MM.1S (cell line): ENCODE measurements around the gene TMEM44.
A peak's percentile ranks its signal among the peaks of the same experiment; 100 is the strongest.
"Not testable (repeated sequence)": the region's sequence is repeated elsewhere in the genome, so short reads cannot be mapped to it uniquely, and the experiment has no call there.

Experiments
- DNase-seq: peaks from one replicate; pipeline ENCODE4 v3.0.0-alpha.2; 2015
- H2AFZ ChIP-seq: fragments of 300-600 bp; sonication (generic); 2 replicates; pipeline ENCODE4 v1.6.0; 2016; ENCODE audit warnings: antibody characterized with exemption, low read length
- H3F3A ChIP-seq: fragments of 300-600 bp; sonication (generic); 2 replicates; pipeline ENCODE4 v1.6.1; 2016; ENCODE audit warnings: mild to moderate bottlenecking, antibody characterized with exemption, low read length, moderate library complexity, mixed read lengths; ENCODE audit not compliant: insufficient read depth
- H3K27ac ChIP-seq: fragments of 300-600 bp; sonication (generic); 2 replicates; pipeline ENCODE4 v1.5.1; 2016; ENCODE audit warnings: mild to moderate bottlenecking, low read length
- H3K27me3 ChIP-seq: fragments of 300-600 bp; sonication (generic); replicated peaks from 2 replicates; pipeline ENCODE4 v1.6.0; 2016; ENCODE audit warnings: low read length; ENCODE audit not compliant: insufficient read depth
- H3K36me3 ChIP-seq: fragments of 300-600 bp; sonication (generic); replicated peaks from 2 replicates; pipeline ENCODE4 v1.6.1; 2016; ENCODE audit warnings: mild to moderate bottlenecking, low read length, mixed read lengths; ENCODE audit not compliant: insufficient read depth
- H3K4me1 ChIP-seq: fragments of 300-600 bp; sonication (generic); 2 replicates; pipeline ENCODE4 v1.6.1; 2016; ENCODE audit warnings: low read length, mixed read lengths
- H3K4me2 ChIP-seq: fragments of 300-600 bp; sonication (generic); 2 replicates; pipeline ENCODE4 v1.6.0; 2016; ENCODE audit warnings: low read depth, low read length
- H3K4me3 ChIP-seq: fragments of 300-600 bp; sonication (generic); 2 replicates; pipeline ENCODE4 v1.5.1; 2016; ENCODE audit warnings: low read length, mixed read lengths
- H3K79me2 ChIP-seq: fragments of 300-600 bp; sonication (generic); 2 replicates; pipeline ENCODE4 v1.6.1; 2016; ENCODE audit warnings: mixed run types, low read length, mixed read lengths
- H3K9ac ChIP-seq: fragments of 300-600 bp; sonication (generic); 2 replicates; pipeline ENCODE4 v1.6.1; 2016; ENCODE audit warnings: low read length, mixed read lengths
- H3K9me2 ChIP-seq: fragments of 300-600 bp; sonication (generic); replicated peaks from 2 replicates; pipeline ENCODE4 v1.6.1; 2016; ENCODE audit warnings: mild to moderate bottlenecking, low read length, mixed read lengths; ENCODE audit not compliant: insufficient read depth
- H3K9me3 ChIP-seq: fragments of 300-600 bp; sonication (generic); replicated peaks from 2 replicates; pipeline ENCODE4 v1.6.1; 2016; ENCODE audit warnings: mild to moderate bottlenecking, low read length, mixed read lengths; ENCODE audit not compliant: insufficient read depth
- H4K20me1 ChIP-seq: fragments of 300-600 bp; sonication (generic); 2 replicates; pipeline ENCODE4 v1.6.1; 2016; ENCODE audit warnings: mild to moderate bottlenecking, low read length, moderate library complexity, mixed read lengths; ENCODE audit not compliant: insufficient read depth
- CTCF ChIP-seq: fragments of 300-600 bp; sonication (generic); IDR thresholded peaks from 2 replicates; pipeline ENCODE4 v1.5.1; 2016; ENCODE audit warnings: antibody characterized with exemption, low read length, mixed read lengths
- EZH2 ChIP-seq: fragments of 300-600 bp; sonication (generic); optimal IDR thresholded peaks from 2 replicates; pipeline ENCODE3; 2017; ENCODE audit warnings: low read depth, mild to moderate bottlenecking, antibody characterized with exemption, low read length, mixed read lengths
- EZH2phosphoT487 ChIP-seq: fragments of 300-600 bp; sonication (generic); IDR thresholded peaks from 2 replicates; pipeline ENCODE4 v1.6.1; 2018; ENCODE audit warnings: antibody characterized with exemption, low read length

Gene TMEM44

GRCh38 chr3:194606941-194607340, 26.3 kb downstream of the TMEM44 start:
- Histone ChIP-seq H3K9me2 (no peaks in the 10 kb centered on the region), H3K36me3 (no peaks in the 10 kb centered on the region), H3K9ac (no peak overlapping the region), H3K79me2 (no peaks in the 10 kb centered on the region), H3K4me1 (no peaks in the 10 kb centered on the region), H3K4me3 (no peak overlapping the region), H2AFZ (no peak overlapping the region), H3K9me3 (no peaks in the 10 kb centered on the region), H3K4me2 (no peak overlapping the region), H3F3A (no peaks in the 10 kb centered on the region), H3K27me3 (no peaks in the 10 kb centered on the region), H3K27ac (no peak overlapping the region), H4K20me1 (no peaks in the 10 kb centered on the region)
- TF ChIP-seq CTCF (no peak), EZH2 (no peak), EZH2phosphoT487 (no peak)
- no peak for DNase-seq

- no peaks in the 10 kb centered on the region for H3K9me2 ChIP-seq
- no peak for TF ChIP-seq EZH2
- no peak for TF ChIP-seq EZH2phosphoT487
- no peak for TF ChIP-seq CTCF
- no peaks in the 10 kb centered on the region for H3K9me3 ChIP-seq
- no peaks in the 10 kb centered on the region for H3K27me3 ChIP-seq
- H3K4me1 ChIP-seq: no peaks in the 10 kb centered on the region
- no peaks in the 10 kb centered on the region for H3K79me2 ChIP-seq
- H3K27ac ChIP-seq: no peak overlapping the region
- no peak for DNase-seq
- H3K4me2 ChIP-seq: no peak overlapping the region
- no peaks in the 10 kb centered on the region for H3K36me3 ChIP-seq
- H2AFZ ChIP-seq: no peak overlapping the region
- H3K9ac ChIP-seq: no peak overlapping the region
- H4K20me1 ChIP-seq: no peaks in the 10 kb centered on the region
- H3F3A ChIP-seq: no peaks in the 10 kb centered on the region
- no peak overlapping the region for H3K4me3 ChIP-seq
Measured at GRCh38 chr3:194606163-194606562, 27.1 kb downstream of the TMEM44 start.

GRCh38 chr3:194605314-194605713, 27.9 kb downstream of the TMEM44 start:
- not testable (repeated sequence) for H3K9me2 ChIP-seq, H3K36me3 ChIP-seq, H3K79me2 ChIP-seq, H3K9ac ChIP-seq, H4K20me1 ChIP-seq, H3K27ac ChIP-seq, DNase-seq, H3F3A ChIP-seq, H2AFZ ChIP-seq, H3K9me3 ChIP-seq, H3K27me3 ChIP-seq, H3K4me1 ChIP-seq, H3K4me3 ChIP-seq, H3K4me2 ChIP-seq

- Histone ChIP-seq H3K27ac (no peak overlapping the region), H3K4me1 (no peaks in the 10 kb centered on the region), H3K4me2 (no peak overlapping the region), H4K20me1 (no peaks in the 10 kb centered on the region), H3K9me2 (no peaks in the 10 kb centered on the region), H3K79me2 (no peaks in the 10 kb centered on the region), H2AFZ (no peak overlapping the region), H3K4me3 (no peak overlapping the region), H3K36me3 (no peaks in the 10 kb centered on the region), H3K27me3 (no peaks in the 10 kb centered on the region), H3K9ac (no peak overlapping the region), H3F3A (no peaks in the 10 kb centered on the region), H3K9me3 (no peaks in the 10 kb centered on the region)
- peak; percentile 15; the same call in 1 of the 2 replicates for TF ChIP-seq CTCF
- no peak for TF ChIP-seq EZH2
- no peak for TF ChIP-seq EZH2phosphoT487
- DNase-seq: no peak
Measured at GRCh38 chr3:194604837-194605236, 28.4 kb downstream of the TMEM44 start.
